Measurements from ENCODE around the gene GARIN1A.

GRCh38 chr7:128713794-128714193 is 41.7 kb downstream of the GARIN1A start:
- no peak for TF ChIP-seq CTCF (conservative IDR thresholded peaks at IDR 0.05; ENCODE audit: low read length)
- no peak for TF ChIP-seq EZH2phosphoT487 (IDR thresholded peaks at IDR 0.05; ENCODE audit: borderline replicate concordance)
